T follicular helper cell (primary cell): ENCODE data around the gene MACO1.
A peak's percentile ranks its signal among the peaks of the same experiment; 100 is the strongest.

Experiments used
- DNase-seq: peaks from one replicate; pipeline ENCODE4 v3.0.0-alpha.2; 2020; ENCODE audit warnings: low read depth

The MACO1 gene

DNA sequence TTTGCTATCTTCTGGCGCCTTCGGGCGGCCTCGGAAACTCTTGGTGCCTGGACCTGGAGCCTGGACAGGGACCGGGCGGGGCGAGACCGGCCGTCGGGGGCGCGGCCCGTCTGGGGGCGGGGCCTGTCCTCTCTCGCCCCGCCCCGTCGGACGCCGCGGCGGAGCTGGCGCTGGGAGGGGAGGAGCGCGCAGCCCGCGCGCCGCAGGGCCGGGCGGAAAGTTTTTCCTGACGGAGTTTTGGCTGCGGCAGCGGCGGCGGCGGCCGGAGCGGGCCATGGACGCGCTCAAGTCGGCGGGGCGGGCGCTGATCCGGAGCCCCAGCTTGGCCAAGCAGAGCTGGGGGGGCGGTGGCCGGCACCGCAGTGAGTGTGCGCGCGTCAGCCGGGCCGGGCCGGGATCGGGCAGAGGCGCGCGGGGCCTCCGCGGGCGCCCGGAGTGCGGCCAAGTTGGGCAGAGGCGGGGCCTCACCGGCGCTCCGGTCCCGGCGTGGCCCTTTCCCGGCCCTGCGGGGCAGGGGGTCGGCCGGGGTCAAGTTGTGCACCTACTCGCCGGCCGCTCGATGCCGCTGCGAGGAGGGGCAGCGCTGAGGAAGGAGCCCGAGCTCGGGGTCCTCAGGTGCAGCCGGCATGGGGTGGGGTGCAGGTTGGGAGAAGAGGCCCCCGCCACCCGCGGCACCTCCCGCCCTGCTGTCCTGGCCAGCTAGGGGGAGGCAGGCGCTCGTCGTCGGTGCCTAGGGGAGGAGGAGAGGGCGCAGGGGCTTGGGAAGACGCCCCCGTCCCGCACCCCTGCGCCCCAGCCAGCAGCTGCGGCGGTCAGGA is 112.9 kb downstream of the MACO1 start, which contains the start of gene LDLRAP1:
TSS of gene LDLRAP1 (plus strand) at position 182 of the 818 bp plus-strand sequence. CDS start at position 275, 93 bp downstream.
- DNase-seq, result peak; percentile 24

DNA sequence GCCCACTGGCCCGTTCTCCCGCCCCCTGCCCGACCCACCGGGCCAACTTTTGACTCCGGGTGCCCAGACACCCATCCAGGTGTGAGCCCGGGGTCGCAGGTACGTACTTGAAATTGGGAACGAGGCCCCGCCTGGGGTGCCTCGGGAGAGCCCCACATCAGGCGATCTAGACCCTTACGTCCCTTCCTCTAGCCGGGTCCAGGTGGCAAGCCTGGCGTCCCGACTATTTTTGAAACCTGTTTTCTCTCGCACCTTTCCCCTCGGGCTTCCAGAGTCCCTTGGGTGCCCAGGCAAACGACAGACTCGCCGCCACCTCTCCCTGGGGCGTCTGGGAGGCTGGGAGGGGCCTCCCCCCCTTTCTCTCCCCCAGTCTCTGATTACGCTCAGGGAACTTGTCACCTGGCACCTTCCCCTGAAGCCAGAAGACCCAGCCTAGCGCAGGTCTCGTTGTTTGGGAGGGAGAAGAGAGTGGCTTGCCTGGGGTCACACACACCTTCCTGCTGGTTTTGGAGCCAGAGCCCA is 113.6 kb downstream of the MACO1 start:
- no peak for DNase-seq

- no peak for DNase-seq
Observed at GRCh38 chr1:25544819-25545218, 114.1 kb downstream of the MACO1 start.

- no peak for DNase-seq
Observed at GRCh38 chr1:25545767-25546166, 115.1 kb downstream of the MACO1 start.

DNA sequence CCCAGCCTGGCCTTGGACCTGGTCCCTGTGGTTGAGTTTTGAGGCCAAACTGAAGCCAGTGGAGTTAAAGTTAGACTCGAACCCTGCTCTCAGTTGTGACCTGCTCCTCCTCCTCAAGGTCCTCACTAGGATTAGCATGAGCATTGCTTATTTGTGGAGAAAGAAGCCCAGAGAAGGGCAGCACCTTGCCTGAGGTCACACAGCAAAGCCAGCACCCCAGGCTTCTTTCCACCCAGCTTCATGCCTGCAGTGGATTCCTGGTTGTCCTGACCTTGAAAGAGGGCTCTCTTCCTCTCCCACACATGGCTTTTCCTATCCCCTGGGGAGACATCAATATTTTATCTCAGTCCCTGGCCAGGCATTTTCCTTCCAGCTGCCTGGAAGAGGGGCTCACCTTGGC is 115.5 kb downstream of the MACO1 start:
- no peak for DNase-seq

- no peak for DNase-seq
Observed at GRCh38 chr1:25548601-25549000, 117.9 kb downstream of the MACO1 start.

- DNase-seq, result peak; percentile 65
Observed at GRCh38 chr1:25549273-25550154, 118.8 kb downstream of the MACO1 start.
